NCI-H128 (cell line): Measurements from ENCODE around the gene MYH10.

Experiments
- DNase-seq: peaks from one replicate; lab custom pipeline; 2025; ENCODE audit not compliant: unreplicated experiment; lab: John Stamatoyannopoulos, UW

MYH10 gene

DNA sequence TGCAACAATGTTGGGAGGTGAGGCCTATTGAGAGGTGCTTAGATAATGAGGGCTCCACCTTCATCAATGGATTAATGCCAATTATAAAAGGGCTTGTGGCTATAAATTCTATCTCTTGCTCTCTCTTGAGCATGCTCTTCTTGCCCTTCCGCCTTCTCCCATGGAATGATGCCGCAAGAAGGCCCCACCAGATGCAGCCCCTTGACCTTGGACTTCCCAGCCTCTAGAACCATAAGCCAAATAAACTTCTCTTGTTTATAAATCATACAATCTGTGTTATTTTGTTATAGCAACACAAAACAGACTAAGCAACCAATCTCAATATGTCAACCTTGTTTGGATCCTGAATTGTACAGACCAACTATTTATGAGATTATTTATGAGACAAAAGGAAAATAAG lies 20.0 kb downstream of the MYH10 start:
- no peak for DNase-seq

DNA sequence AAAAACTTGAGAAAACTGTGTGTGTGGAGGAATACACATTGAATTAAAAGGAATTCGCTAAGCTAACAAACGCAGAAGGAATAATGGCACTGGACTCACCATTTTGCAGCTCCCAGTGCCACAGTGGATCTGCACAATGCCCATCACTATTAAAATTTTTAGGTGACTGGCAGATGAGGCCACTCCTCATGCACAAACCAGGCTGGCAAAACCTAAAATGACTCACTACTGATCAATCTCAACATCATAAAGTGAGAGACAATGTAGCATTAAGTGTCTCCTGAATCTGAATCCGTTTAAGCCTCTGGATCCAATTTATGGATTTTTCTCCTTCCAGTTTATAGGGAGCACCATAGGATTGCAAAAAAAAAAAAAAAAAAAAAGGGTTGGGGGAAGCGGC lies 20.6 kb downstream of the MYH10 start:
- no peak for DNase-seq

DNA sequence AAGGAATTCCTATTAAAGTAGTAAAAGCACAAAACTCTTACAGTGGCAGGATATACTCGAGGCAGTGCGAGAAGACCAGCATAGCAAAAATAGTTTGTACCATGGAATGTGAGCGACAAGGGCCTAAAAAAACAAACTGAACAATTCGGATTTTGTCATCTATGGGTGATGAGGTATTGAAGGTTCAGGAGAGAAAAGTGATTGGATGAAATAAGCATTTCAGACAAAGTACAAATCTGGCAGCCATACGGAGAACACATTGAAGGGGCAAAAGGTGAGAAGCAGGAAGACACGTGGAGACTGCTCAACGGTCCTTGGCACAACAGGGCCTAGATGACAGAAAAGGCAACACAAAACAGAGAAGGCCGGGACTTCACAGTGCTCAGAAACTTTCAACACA lies 22.5 kb downstream of the MYH10 start:
- DNase-seq, result no peak

DNA sequence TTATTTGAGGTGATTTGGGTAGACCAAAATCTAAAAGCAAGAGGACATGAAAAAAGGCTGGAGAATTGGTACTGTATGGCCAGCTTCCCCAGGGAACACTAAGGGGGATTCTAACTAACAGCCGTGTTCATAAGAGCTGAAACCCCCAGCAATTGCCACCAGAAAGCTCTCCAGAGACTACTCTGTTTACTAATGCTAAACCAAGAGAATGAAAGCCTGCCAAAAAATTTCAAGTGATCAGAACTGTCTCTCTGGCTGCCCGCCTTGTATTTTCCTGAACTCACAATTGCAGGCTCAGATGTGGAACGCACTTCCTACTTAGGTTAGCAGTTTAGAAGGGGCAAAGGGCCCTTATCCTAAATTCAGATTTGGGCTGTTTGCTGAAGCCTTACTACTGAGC lies 24.1 kb downstream of the MYH10 start:
- DNase-seq, result no peak

DNA sequence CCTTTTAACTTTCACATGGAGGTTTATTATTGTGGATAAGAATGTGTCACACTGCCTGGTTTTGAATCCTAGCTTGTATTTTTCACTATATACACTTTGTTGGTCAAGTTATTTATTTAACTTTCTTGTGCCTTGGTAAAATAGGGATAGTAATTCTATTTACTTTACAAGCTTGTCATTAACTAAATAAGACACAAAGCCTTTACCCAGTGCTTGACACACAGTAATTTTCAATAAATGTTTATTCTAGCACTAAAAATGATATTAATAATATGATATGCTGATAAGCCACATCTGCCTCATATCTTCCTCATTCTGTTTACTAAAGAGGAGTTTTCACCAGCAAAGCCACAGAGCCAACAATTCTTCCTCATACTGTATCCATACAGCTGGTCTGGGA lies 27.8 kb downstream of the MYH10 start:
- DNase-seq, result no peak

DNA sequence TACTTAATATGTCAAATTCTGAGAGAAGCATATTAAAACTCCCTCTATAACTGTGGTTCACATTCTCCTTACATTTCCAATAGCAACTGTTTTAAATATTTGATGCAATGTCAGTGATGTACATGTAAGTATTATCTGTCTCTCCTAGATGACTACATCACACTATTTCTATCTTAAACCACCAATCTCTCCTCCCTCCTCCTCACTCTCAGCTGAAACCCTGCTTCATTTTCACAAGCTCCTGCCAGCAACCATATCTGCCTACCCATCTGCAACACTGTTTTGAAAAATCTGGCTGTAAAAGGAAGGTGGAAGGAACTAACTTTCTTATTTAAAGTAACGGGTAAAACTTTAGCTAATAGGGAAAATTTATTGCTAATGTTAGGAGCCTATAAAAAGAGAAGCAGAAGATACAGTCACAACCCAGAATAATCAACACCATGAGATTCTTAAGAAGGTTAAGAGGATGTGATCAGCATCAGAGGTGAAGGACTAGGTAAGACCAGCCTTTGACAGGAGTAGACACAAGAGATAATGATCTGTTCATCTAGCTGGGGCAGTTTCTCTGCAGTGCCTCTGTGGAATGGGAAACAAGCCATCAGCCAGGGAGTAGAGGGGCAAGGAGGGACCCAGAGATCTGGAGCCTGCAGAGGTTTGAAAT lies 31.0 kb downstream of the MYH10 start:
- DNase-seq, result no peak

DNA sequence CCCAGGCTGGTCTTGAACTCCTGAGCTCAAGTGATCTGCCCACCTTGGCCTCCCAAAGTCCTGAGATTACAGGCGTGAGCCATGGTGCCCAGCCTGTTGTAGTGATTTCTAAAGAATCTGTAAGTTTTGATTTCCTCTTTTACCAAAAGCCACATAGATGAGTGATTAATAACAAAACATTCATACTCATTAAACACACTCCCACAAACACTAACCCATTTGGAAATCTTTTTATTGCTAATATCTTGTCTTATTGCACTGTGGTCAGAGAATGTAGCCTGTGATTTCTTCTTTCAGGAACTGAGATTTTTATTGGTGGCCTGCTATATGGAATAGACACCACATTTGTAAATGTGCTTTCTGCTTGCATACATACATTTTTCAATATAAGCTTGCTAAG lies 31.6 kb downstream of the MYH10 start:
- DNase-seq, result no peak

DNA sequence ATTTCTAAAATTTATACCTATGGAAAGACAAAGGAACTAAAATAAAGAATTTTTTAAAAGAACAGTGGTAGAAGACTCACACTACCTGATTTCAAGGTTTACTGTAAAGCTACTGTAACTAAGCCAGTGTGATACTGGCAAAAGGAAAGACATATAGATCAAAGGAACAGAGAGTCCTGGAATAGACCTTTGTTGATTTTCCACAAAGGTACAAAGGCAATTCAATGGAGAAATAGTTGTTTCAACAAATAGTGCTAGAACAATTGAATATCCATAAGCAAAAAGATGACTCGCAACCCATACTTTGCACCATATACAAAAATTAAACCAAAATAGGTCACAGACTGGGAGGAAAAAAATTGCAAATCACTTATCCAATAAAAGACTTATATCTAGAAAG lies 36.7 kb downstream of the MYH10 start:
- no peak for DNase-seq

DNA sequence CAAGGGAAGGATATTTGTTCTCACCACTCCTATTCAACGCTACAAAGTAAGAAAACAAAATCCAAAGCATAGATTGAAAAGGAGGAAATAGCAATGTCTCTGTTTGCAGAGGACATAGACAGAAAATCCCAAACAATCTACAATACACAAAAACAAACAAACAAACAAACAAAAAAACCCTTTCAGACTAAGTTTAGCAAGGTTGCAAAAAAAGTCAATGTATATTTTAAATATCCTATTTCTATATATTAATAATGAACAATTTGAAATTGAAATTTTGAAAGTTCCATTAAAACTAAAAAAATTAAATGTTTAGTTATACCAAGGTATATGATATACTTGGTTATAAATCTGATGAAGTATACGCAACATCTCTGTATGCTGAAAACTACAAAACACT lies 37.2 kb downstream of the MYH10 start:
- DNase-seq, result no peak

DNA sequence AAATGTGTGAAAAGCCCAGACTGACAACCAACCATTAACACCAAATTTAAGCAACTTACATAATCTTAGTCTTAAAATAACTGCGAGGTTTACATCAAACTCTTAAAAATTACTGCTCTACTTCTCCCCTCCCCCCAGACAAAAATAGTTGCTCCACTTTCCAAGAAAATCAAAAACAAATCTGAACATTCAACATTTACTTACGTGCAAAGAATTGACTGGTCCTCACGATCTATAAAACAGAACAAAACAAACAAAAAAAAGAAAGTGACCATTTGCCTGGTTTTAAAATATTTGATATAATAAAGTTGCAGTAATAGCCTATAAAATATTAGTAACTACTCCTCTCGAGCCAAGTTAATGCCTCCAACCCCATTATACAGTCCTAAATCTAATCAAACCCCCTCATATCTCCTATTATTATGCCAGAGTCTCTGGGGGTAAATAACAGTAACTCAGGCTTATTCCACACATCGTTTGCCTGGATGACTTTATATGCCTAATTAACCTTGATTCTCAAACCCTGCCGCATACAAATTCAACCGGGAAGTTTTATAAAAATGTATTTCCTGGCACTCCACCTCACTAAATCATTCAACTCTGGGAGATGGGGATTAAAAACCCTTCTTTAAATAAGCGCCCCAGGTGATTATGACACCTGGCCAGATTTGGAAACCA lies 41.5 kb downstream of the MYH10 start:
- DNase-seq, result no peak

DNA sequence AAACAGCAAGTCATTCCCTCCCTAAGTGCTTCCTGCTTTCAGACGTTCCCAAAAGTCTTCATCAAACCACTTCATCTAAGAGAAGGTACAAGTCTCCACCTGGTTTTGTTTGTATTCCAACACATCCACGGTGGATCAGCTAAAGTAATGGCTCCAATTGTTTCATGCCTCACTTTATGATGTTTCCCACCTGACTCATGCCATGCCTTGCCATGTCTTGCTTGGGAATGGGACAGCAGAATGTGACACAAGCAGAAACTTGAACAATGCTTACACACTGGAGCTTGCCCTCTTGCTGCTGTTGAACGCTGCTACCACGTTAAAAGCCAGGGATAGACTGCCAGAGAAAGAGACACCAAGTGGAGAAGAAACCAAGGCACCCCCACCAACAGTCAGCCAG lies 43.8 kb downstream of the MYH10 start:
- DNase-seq, result no peak

DNA sequence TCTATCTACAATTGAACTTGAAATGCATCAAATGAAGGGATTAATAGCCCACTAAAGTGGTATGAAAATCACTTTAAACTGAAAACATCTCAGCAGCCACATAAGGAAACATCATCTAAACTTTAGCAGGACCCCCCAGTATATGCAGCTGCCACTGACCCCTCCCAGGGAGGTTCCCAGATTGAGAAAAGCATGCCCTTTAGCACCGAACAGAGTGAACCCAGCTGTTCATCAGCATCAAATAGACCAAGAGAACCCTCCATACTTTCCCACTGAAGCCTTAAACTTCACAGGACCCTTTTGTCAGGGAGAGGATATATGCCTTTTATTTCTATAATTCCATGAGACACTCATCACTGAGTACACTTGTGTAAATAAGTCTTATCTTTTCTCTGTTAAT lies 44.6 kb downstream of the MYH10 start:
- DNase-seq, result no peak

DNA sequence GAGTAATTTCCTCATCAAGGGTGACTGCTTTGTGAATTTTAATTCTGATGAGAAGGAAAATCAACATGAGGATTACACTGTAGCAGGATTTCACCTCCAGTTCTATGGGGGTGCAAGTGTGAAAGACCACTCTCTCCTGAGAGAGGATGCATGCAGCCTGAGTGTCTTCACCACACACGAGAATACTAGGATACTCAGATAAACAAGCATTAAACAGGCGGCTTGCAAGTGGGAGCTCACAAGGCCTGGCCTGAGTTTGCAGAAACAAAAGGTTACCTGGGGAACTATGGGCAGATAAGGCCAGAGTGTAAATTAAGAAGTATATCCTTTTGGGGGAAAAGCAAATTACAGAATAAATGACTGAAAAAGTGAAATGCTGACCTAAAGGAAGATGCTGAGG lies 46.6 kb downstream of the MYH10 start:
- no peak for DNase-seq

DNA sequence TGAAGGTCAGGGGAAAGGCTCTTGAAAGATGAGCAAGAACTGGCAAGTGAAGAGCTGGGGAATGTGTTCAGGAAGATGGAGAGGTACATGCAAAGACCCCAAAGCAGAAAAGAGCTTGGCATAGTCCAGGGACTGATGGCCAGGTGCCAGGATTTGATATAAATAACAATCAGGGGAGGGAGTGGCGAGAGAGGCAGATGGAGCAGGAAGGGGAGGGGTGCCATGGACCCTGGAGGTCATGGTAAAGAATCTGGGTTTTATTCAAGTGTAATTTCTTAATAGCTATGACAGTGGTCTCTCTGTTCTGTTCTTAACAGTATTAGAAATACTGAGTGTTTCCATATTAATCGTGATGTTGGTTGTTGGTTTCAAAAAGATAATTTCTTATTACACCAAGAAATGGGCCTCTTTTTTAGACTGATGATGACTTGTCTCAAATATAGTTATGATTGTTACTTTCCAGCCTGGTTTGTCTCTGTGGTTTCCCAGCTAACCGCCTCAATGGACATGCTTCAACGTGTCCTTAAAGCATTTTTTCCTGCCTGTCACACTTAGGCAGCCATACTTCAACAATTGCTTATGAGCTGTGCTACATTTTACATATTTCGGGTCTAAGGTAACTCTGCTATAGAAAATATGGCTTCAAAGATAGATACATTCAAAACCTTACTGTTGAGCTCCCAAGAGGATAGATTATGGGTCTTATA lies 49.4 kb downstream of the MYH10 start:
- no peak for DNase-seq

DNA sequence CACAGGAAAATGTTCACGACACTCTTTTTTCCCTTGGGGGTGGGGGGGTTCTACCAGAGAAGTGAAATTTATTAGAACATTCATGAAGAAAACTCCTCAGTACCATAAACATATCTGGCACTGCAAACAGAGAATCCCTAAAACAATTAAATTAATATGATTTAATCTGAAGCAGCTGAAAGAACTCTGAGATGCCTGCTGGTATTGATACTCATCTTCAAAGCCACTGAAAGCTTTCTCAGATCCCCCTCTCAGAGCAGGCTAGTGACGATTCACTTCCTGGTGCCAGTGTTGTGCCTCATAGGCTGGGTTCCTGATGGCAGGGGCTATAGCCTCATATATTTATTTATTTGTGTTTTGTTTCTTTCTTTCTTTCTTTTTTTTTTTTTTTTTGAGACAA lies 52.7 kb downstream of the MYH10 start:
- DNase-seq, result no peak

DNA sequence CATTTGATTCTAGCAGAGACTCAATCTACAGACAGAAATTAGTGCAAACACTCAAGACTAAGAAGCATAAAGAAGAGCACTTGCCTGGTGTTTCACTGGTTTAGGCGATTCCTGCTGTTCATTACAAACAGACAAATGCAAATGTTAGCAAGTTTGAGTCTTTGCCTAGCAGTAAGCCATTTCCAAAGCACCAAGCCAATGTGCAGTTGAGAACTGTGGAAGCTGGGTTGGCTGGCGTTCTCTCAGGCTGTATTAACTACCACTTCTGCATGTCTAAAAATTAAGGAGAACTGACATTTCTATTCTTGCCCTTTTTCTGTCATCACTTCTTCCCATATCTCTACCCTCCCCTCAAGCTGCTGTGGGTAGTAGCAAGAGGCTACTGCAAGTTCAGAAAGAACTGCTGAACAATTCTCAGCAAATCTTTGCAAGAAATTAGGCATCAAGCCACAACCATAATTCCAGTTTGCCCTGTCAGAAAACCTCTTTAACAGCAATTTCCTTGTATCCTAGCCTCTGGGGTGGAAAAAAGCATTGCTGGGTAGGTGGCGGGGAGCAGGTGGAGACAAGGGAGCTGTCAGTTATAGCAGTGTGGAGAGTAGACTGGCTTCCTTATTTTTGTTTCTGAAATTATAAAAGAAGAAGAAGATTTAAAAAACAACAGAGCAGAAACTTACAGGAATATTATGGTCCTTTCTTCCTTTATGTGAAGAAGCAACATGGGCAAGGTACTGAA lies 53.8 kb downstream of the MYH10 start:
- no peak for DNase-seq

DNA sequence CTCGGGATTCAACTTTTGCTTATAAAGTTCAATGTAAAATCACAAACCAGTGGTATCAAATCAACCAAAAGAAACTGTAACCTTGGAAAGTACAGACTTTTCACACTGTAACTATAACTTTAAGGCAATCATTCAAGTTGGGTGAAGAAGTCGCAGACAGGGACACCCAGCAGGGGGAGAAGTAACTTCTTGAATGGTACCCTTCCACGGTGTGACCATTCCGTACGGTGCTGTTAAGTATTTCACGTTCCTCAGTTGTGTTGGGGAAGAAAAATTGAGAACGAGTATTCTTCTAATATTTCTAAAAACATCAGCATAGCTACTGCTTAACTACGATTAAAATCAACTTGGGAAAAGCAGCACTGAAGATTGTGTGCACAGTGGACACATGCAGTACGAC lies 55.8 kb downstream of the MYH10 start:
- no peak for DNase-seq

DNA sequence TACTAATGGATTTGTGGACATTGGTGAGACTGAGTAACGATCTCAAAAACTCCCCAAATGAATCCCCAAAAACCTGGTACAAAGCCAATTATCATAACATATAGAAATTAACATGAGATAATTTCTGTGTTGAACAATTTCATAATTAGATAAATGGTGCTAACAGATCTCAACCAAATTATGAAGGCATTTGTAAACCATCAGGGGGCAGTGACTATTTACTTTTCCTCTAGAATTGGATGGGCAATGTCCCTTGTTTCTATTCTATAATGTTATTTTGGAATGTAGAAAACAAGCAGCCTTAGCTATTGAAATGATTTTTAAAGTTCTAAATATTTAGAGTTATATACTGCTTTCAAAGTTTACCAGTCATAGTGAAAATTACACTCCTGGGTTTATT lies 57.8 kb downstream of the MYH10 start:
- DNase-seq, result no peak

DNA sequence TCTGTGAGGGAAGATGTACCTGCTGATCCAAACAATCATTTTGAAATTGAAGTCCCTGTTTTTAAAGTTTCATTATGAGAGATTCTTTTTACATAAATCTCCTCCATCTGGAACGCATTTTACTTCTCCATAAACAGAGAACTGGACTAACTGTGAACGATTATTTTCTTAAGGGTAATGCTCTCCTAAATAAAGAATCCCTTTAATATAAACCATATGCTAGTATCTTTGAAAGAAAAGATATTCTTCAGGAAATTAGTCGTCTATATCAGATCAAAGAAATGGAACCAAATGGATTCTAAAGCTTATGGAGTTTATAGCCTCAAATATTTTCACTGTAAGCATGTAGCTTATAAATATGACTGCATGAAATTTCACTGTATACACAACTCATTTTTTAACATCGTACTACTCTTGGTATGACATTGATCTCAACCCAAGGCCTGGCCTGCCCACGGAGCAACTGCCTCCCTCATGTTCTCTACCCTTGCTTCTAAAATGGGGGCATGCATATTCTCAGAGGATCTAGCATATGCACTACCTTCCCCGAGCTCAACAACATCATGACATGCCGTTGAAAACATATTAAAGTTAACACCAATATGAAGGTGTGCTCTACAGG lies 66.4 kb downstream of the MYH10 start:
- DNase-seq, result no peak

DNA sequence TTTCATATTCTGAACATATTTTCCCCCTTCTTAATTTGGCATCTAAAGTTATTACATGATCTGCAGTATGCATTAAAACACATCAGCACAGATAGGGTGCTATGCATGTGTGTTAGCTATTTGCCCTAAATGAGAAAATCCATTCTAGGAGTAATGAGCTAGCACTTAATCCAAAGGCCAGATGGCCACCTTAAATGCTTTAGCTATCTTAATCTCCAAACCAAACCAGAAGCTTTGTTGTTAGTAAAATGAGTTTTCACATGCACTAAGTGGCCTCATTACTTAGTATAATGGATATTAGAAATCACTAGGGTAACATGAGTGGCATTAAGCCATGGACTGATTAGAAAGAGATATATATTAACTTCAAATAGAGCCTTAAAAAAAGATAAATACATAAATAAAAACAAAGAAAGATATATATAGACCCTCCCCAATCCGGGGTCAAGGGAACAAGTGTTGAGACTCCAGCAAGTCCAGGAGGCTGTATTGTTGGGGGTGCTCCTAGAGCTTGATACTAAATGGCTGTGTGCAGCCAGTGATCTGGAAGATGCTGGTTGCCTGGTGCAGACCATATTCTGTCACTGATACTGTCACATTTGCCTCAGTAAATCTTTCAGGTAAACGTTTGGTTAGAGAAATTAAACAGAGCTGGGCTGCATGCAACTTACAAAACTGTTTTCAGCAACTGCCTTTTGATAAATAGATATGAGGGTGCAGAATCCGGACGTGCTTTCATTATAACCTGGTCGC lies 67.3 kb downstream of the MYH10 start:
- no peak for DNase-seq

DNA sequence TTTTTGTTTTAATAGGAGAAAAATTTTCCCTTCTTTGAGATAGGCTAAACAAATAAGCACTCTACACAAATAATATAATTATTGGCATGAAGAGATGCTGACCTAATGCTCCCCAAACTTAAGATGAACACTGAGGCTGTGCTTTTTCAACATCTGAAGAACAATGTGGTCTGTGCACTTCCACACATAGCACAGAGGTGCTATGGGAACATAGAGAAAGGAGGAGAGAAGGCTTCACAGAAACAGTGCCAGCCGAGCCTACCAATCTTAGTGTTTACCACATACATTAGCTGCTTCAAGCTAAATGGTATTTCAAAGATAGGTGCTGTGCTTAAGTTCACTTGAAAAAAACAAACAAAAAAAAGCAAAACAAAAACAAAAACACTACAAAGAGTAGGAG lies 72.4 kb downstream of the MYH10 start:
- no peak for DNase-seq
